H1 (cell line): ENCODE data around the gene SIRT7. TPM values are rescaled to one million over a fixed set of nuclear protein-coding genes. Genes with fewer than 3 reads are reported as not detected.

Experiments
- CTCF ChIA-PET: fragments of 300-600 bp; sonication (Branson Sonifier 250); formaldehyde crosslinking; loops from one replicate; lab custom pipeline; 2021; ENCODE audit not compliant: partially characterized antibody; lab: Charles Lee
- POLR2A ChIA-PET: fragments of 300-600 bp; sonication (Branson Sonifier 250); formaldehyde crosslinking; loops from one replicate; lab custom pipeline; 2021; ENCODE audit warnings: inconsistent platforms; ENCODE audit not compliant: partially characterized antibody; lab: Charles Lee
- DNase-seq, 2 experiments: peaks; one replicate each; pipeline versions ENCODE4 v3.0.0 to v3.0.0-alpha.2; 2010 to 2022; ENCODE audit warnings: low spot score in 2 of 2, low read depth in 1 of 2, mixed read lengths in 1 of 2
- FAIRE-seq: peaks from 2 replicates; lab custom pipeline; 2011; peaks lifted over from hg19 to GRCh38; lab: Jason Lieb, UNC
- H2AFZ ChIP-seq: 2 replicates; pipeline ENCODE4 v1.8.1; 2012; ENCODE audit warnings: low read length, inconsistent platforms
- H2AK5ac ChIP-seq: 2 replicates; pipeline ENCODE4 v1.6.1; 2013; ENCODE audit warnings: low read depth, low read length
- H2BK120ac ChIP-seq: replicated peaks from 2 replicates; pipeline ENCODE3; 2013; ENCODE audit warnings: low read depth, low read length, inconsistent platforms
- H2BK12ac ChIP-seq: 2 replicates; pipeline ENCODE4 v1.6.1; 2013; ENCODE audit warnings: low read depth, low read length
- H2BK15ac ChIP-seq: 2 replicates; pipeline ENCODE4 v1.6.1; 2013; ENCODE audit warnings: low read length
- H2BK20ac ChIP-seq: 2 replicates; pipeline ENCODE4 v1.6.1; 2013; ENCODE audit warnings: low read length
- H2BK5ac ChIP-seq: 2 replicates; pipeline ENCODE4 v1.6.1; 2013; ENCODE audit warnings: low read depth, low read length
- H3K14ac ChIP-seq: 2 replicates; pipeline ENCODE4 v1.6.1; 2013; ENCODE audit warnings: inconsistent platforms; ENCODE audit not compliant: insufficient read length
- H3K18ac ChIP-seq: 2 replicates; pipeline ENCODE4 v1.6.1; 2013; ENCODE audit warnings: low read length; ENCODE audit errors: extremely low read depth
- H3K23ac ChIP-seq: 2 replicates; pipeline ENCODE4 v1.6.1; 2013; ENCODE audit warnings: inconsistent platforms; ENCODE audit not compliant: insufficient read length
- H3K23me2 ChIP-seq: 2 replicates; pipeline ENCODE4 v1.6.1; 2013; ENCODE audit warnings: low read depth, low read length
- H3K27ac ChIP-seq: 2 replicates; pipeline ENCODE4 v1.6.1; 2011; ENCODE audit warnings: low read depth, low read length, inconsistent platforms
- H3K27me3 ChIP-seq, 4 experiments: replicated peaks in 1 of 4; 1 replicate in 1 of 4; 2 replicates in 3 of 4; pipeline versions ENCODE4 v1.6.1 to v1.8.1; 2011 to 2013; ENCODE audit warnings: low read length in 3 of 4, mild to moderate bottlenecking in 3 of 4, inconsistent platforms in 2 of 4, mixed read lengths in 2 of 4, moderate library complexity in 1 of 4; ENCODE audit not compliant: control insufficient read depth in 3 of 4, insufficient read depth in 3 of 4; ENCODE audit errors: extremely low read depth in 1 of 4
- H3K36me3 ChIP-seq, 4 experiments: 2 replicates each; pipeline versions ENCODE4 v1.6.1 to v1.8.1; 2011 to 2013; ENCODE audit warnings: mild to moderate bottlenecking in 4 of 4, low read length in 3 of 4, moderate library complexity in 2 of 4, control low read depth in 1 of 4, inconsistent platforms in 1 of 4; ENCODE audit not compliant: insufficient read depth in 4 of 4, control insufficient read depth in 2 of 4
- H3K4ac ChIP-seq: replicated peaks from 2 replicates; pipeline ENCODE3; 2013; ENCODE audit warnings: low read length, low read depth, mixed read lengths, inconsistent platforms; ENCODE audit not compliant: insufficient read length
- H3K4me1 ChIP-seq, 4 experiments: replicated peaks in 1 of 4; 1 replicate in 1 of 4; 2 replicates in 3 of 4; pipeline versions ENCODE4 v1.6.1 to v1.8.1; 2011 to 2013; ENCODE audit warnings: low read length in 3 of 4, inconsistent platforms in 2 of 4, mixed read lengths in 1 of 4; ENCODE audit not compliant: insufficient read depth in 4 of 4, control insufficient read depth in 3 of 4
- H3K4me2 ChIP-seq, 2 experiments: 2 replicates each; pipeline versions ENCODE4 v1.6.1 to v1.8.1; 2011 to 2013; ENCODE audit warnings: low read depth in 2 of 2, low read length in 2 of 2, control low read depth in 1 of 2, inconsistent platforms in 1 of 2, mild to moderate bottlenecking in 1 of 2; ENCODE audit not compliant: insufficient read depth in 1 of 2
- H3K4me3 ChIP-seq, 4 experiments: fragments of 200-600, 300-600 bp in 1 of 4; sonication (generic), shearing (Covaris generic), sonication (Bioruptor Twin) in 1 of 4; 2 replicates each; pipeline versions ENCODE4 v1.5.1 to v1.8.1; 2011 to 2016; ENCODE audit warnings: low read length in 4 of 4, low read depth in 3 of 4, control low read depth in 2 of 4, inconsistent platforms in 2 of 4, mild to moderate bottlenecking in 2 of 4, mixed read lengths in 1 of 4, moderate library complexity in 1 of 4; ENCODE audit not compliant: insufficient read depth in 2 of 4; ENCODE audit errors: extremely low read depth in 1 of 4
- H3K56ac ChIP-seq: replicated peaks from 2 replicates; pipeline ENCODE3; 2013; ENCODE audit warnings: low read depth, mild to moderate bottlenecking, mixed read lengths, low read length, inconsistent platforms; ENCODE audit not compliant: insufficient read length
- H3K79me1 ChIP-seq: 2 replicates; pipeline ENCODE4 v1.6.1; 2013; ENCODE audit warnings: low read depth, low read length, control low read depth
- H3K79me2 ChIP-seq, 2 experiments: 2 replicates each; pipeline versions ENCODE4 v1.6.1 to v1.8.1; 2012 to 2013; ENCODE audit warnings: low read length in 2 of 2, mild to moderate bottlenecking in 2 of 2, inconsistent platforms in 1 of 2; ENCODE audit not compliant: insufficient read depth in 2 of 2, control insufficient read depth in 1 of 2
- H3K9ac ChIP-seq, 4 experiments: replicated peaks in 1 of 4; 1 replicate in 1 of 4; 2 replicates in 3 of 4; pipeline versions ENCODE4 v1.6.1 to v1.8.1; 2011 to 2013; ENCODE audit warnings: low read depth in 3 of 4, low read length in 3 of 4, control low read depth in 2 of 4, mild to moderate bottlenecking in 2 of 4, moderate library complexity in 2 of 4, inconsistent platforms in 1 of 4; ENCODE audit errors: extremely low read depth in 1 of 4
- H3K9me3 ChIP-seq, 2 experiments: 2 replicates each; pipeline versions ENCODE4 v1.6.1 to v1.8.1; 2012 to 2013; ENCODE audit warnings: mild to moderate bottlenecking in 2 of 2, moderate library complexity in 2 of 2, control low read depth in 1 of 2, inconsistent platforms in 1 of 2, low read depth in 1 of 2, low read length in 1 of 2, mixed read lengths in 1 of 2; ENCODE audit not compliant: insufficient read depth in 2 of 2
- H4K20me1 ChIP-seq, 2 experiments: replicated peaks in 1 of 2; 2 replicates each; pipeline versions ENCODE3 to v1.8.1; 2011 to 2013; ENCODE audit warnings: inconsistent platforms in 2 of 2, low read length in 2 of 2, mild to moderate bottlenecking in 1 of 2; ENCODE audit not compliant: insufficient read depth in 2 of 2, control insufficient read depth in 1 of 2
- H4K5ac ChIP-seq: 2 replicates; pipeline ENCODE4 v1.6.1; 2013; ENCODE audit warnings: low read length, low read depth, mixed read lengths, inconsistent platforms; ENCODE audit not compliant: insufficient read length
- H4K8ac ChIP-seq: 2 replicates; pipeline ENCODE4 v1.8.0; 2013; ENCODE audit warnings: mild to moderate bottlenecking, moderate library complexity, low read length, inconsistent platforms; ENCODE audit not compliant: insufficient read depth; ENCODE audit errors: extremely low read depth
- H4K91ac ChIP-seq: replicated peaks from 2 replicates; pipeline ENCODE3; 2013; ENCODE audit warnings: low read length, mixed read lengths, inconsistent platforms; ENCODE audit not compliant: insufficient read length
- EZH2 ChIP-seq: fragments of 200-600 bp; sonication (generic); IDR thresholded peaks from 2 replicates; pipeline ENCODE4 v1.7.1; 2012; ENCODE audit warnings: low read depth, mild to moderate bottlenecking, moderate library complexity, low read length, inconsistent platforms; ENCODE audit not compliant: severe bottlenecking
- SIRT6 ChIP-seq: IDR thresholded peaks from one replicate; pipeline ENCODE4 v1.7.1; 2012; ENCODE audit warnings: low read length, inconsistent platforms
- WGBS, 2 experiments: shearing (Covaris generic) in 1 of 2; methylation state at CpG; one replicate each; pipeline versions ENCODE4 v1.1.6 to v1.1.7; 2013 to 2015; ENCODE audit warnings: low lambda C conversion rate in 2 of 2, mixed read lengths in 2 of 2, inconsistent platforms in 1 of 2, low coverage in 1 of 2, missing lambda C conversion rate in 1 of 2; ENCODE audit not compliant: insufficient replicate concordance in 2 of 2, insufficient coverage in 1 of 2, insufficient read length in 1 of 2; ENCODE audit errors: extremely low coverage in 1 of 2, missing lambda C conversion rate in 1 of 2; 5-methylcytosine and 5-hydroxymethylcytosine counted together
- polyA plus RNA-seq, 7 experiments: library from polyadenylated mRNA; depleted of rRNA in 3 of 7; stranded (reverse) in 5 of 7; unstranded in 2 of 7; fragments of >200 nt in 5 of 7; fragments of 200-250 nt in 2 of 7; gene quantifications; 1 replicate in 5 of 7; 2 replicates in 1 of 7; 4 replicates in 1 of 7; pipeline versions ENCODE4 v1.2.1 to v1.2.3, GENCODE V29; 2011 to 2013; ENCODE audit warnings: missing spikeins in 2 of 7, mixed read lengths in 2 of 7
- total RNA-seq: library from RNA; stranded (reverse); fragmentation: NEBNext Ultra II Directional; extraction: Animal tissue kit (Norgen Biotek cat#: 25700); gene quantifications from 2 replicates; pipeline ENCODE4 v1.2.1, GENCODE V29; 2021

The SIRT7 gene
- total and polyA plus RNA-seq, 2 of the 8 experiments (the other 6 are each of a cell fraction or from before 2014, with no cell fraction given), result 5.8 to 16.6 TPM

- H3K23me2 ChIP-seq, result peaks cover 15% of the 10 kb centered on the region; the same call in 1 of the 2 replicates
- no peak overlapping the region for H4K5ac ChIP-seq
- peak overlapping the region; percentile 39; the same call in 1 of the 2 replicates for H2BK5ac ChIP-seq
- no peak overlapping the region for H2AFZ ChIP-seq
- H3K4ac ChIP-seq, result peak overlapping the region; percentile 21
- no peak overlapping the region for H2BK12ac ChIP-seq
- H3K79me2 ChIP-seq, result peaks cover 6 to 30% of the 10 kb centered on the region in 2 experiments; a peak in 3 of 4 replicates
- FAIRE-seq, result no peak
- H3K18ac ChIP-seq, result peak overlapping the region; percentile 15
- H3K4me2 ChIP-seq, result peak overlapping the region; percentile 79 to 94
- no peak overlapping the region for H3K56ac ChIP-seq
- H2BK15ac ChIP-seq, result no peak overlapping the region
- H3K4me3 ChIP-seq, result peak overlapping the region; percentile 50 to 78 (median 62)
- peak overlapping the region; percentile 0 to 63 (median 26); a peak in 4 of 7 replicates for H3K9ac ChIP-seq
- no peaks in the 10 kb centered on the region for H3K9me3 ChIP-seq
- peaks cover 23% of the 10 kb centered on the region for H3K79me1 ChIP-seq
- ChIA-PET POLR2A (interaction anchor here (0.8 to 14.6 kb wide), 15 partner anchors 9 to 227 kb away, joined by 3 to 150 read pairs (median 4); partner anchors contain the start of genes MYADML2, NPB, PCYT2 and PYCR1), CTCF (interaction anchor here (0.6 to 3.8 kb wide), 17 partner anchors 12 to 199 kb away, joined by 3 to 16 read pairs (median 4); partner anchors contain the start of genes CENPX, LRRC45 and NOTUM)
- peak overlapping the region; percentile 17 for H3K23ac ChIP-seq
- H4K20me1 ChIP-seq, result peaks cover 9 to 26% of the 10 kb centered on the region in 2 experiments
- DNase-seq, result no peak
- TF ChIP-seq EZH2, result peak; percentile 24
- no peak for TF ChIP-seq SIRT6
- peaks cover 0 to 30% (median 23%) of the 10 kb centered on the region in 4 experiments; a peak in 6 of 7 replicates for H3K4me1 ChIP-seq
- peaks cover 0 to 12% (median 9%) of the 10 kb centered on the region in 4 experiments; a peak in 4 of 7 replicates for H3K27me3 ChIP-seq
- H2AK5ac ChIP-seq, result peak overlapping the region; percentile 71; the same call in 1 of the 2 replicates
- no peak overlapping the region for H2BK20ac ChIP-seq
- 35% methylated on average over 36 of the region's 44 CpGs; no CpG with 5 or more reads in 1 of the 2 experiments for WGBS, 2 experiments
- no peak overlapping the region for H3K27ac ChIP-seq
- H3K36me3 ChIP-seq, result peaks cover 0 to 8% (median 0%) of the 10 kb centered on the region in 4 experiments; a peak in 2 of 8 replicates
- peak overlapping the region; percentile 94 for H4K91ac ChIP-seq
- H3K14ac ChIP-seq, result no peak overlapping the region
- H2BK120ac ChIP-seq, result no peak overlapping the region
- peak overlapping the region; percentile 89 for H4K8ac ChIP-seq
These were observed 10.7 kb upstream of the SIRT7 start for GRCh38 chr17:81928544-81929252.
